ENCODE results near the gene JAK3. TPM values are rescaled to one million over a fixed set of nuclear protein-coding genes. Genes with fewer than 3 reads are reported as not detected.

The JAK3 gene
- total RNA-seq, 1 donor from 2014 or later: 30.9 TPM

DNA sequence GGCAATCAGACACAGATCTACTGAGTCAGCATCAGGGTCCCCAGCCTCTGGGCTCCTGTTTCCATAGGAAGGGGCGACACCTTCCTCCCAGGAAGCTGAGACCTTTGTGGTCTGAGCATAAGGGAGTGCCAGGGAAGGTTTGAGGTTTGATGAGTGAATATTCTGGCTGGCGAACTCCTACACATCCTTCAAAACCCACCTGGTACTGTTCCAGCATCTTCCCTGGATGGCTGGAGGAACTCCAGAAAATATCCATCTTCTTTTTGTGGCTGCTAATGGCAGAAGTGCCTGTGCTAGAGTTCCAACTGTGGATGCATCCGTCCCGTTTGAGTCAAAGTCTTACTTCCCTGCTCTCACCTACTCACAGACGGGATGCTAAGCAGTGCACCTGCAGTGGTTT, 35.7 kb downstream of the JAK3 start:
- Mint-ChIP-seq H3K27me3 (ENCODE audit: unreplicated experiment) (peaks cover 6% of the 10 kb centered on the region), H3K9me3 (ENCODE audit: unreplicated experiment) (no peaks in the 10 kb centered on the region), H3K4me3 (ENCODE audit: unreplicated experiment) (no peak overlapping the region), H3K36me3 (ENCODE audit: low read depth, unreplicated experiment) (no peaks in the 10 kb centered on the region), H3K4me1 (ENCODE audit: unreplicated experiment) (no peaks in the 10 kb centered on the region), H3K27ac (ENCODE audit: unreplicated experiment) (no peak overlapping the region)
- TF ChIP-seq, protein P1, sequence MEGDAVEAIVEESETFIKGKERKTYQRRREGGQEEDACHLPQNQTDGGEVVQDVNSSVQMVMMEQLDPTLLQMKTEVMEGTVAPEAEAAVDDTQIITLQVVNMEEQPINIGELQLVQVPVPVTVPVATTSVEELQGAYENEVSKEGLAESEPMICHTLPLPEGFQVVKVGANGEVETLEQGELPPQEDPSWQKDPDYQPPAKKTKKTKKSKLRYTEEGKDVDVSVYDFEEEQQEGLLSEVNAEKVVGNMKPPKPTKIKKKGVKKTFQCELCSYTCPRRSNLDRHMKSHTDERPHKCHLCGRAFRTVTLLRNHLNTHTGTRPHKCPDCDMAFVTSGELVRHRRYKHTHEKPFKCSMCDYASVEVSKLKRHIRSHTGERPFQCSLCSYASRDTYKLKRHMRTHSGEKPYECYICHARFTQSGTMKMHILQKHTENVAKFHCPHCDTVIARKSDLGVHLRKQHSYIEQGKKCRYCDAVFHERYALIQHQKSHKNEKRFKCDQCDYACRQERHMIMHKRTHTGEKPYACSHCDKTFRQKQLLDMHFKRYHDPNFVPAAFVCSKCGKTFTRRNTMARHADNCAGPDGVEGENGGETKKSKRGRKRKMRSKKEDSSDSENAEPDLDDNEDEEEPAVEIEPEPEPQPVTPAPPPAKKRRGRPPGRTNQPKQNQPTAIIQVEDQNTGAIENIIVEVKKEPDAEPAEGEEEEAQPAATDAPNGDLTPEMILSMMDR (IDR thresholded peaks at IDR 0.05; ENCODE audit: unreplicated experiment): no peak
- DNase-seq (ENCODE audit: low spot score): no peak

DNA sequence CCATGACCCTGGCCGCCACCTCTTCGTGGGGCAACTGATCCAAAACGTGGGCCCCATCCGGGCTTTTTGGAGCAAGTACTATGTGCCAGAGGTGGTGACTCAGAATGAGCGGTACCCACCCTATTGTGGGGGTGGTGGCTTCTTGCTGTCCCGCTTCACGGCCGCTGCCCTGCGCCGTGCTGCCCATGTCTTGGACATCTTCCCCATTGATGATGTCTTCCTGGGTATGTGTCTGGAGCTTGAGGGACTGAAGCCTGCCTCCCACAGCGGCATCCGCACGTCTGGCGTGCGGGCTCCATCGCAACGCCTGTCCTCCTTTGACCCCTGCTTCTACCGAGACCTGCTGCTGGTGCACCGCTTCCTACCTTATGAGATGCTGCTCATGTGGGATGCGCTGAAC, 36.1 kb downstream of the JAK3 start:
- Mint-ChIP-seq H3K27me3 (ENCODE audit: unreplicated experiment) (peaks cover 6% of the 10 kb centered on the region), H3K4me3 (ENCODE audit: unreplicated experiment) (no peak overlapping the region), H3K4me1 (ENCODE audit: unreplicated experiment) (no peaks in the 10 kb centered on the region), H3K27ac (ENCODE audit: unreplicated experiment) (no peak overlapping the region), H3K36me3 (ENCODE audit: low read depth, unreplicated experiment) (no peaks in the 10 kb centered on the region), H3K9me3 (ENCODE audit: unreplicated experiment) (no peaks in the 10 kb centered on the region)
- no peak for DNase-seq (ENCODE audit: low spot score)
- TF ChIP-seq, protein P1 (IDR thresholded peaks at IDR 0.05; ENCODE audit: unreplicated experiment): no peak

DNA sequence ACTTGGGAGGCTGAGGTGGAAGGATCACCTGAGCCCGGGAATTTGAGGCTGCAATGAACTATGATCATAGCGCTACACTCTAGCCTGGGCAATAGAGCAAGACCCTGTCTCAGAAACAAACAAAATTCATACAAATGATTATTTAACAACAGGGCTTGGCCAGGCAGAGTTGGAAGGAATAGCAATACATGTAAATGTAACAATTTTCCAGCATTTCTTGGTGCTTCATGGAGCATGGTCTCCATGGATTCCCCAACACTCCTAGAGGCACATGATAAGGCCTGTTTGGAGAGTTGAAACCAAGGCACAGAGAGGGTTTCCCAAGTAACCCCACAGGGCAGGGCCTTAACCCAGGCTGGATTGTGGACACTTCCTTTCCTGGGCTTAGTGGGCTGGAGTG, 36.7 kb downstream of the JAK3 start:
- no peaks in the 10 kb centered on the region for H3K9me3 Mint-ChIP-seq (ENCODE audit: unreplicated experiment)
- no peak overlapping the region for H3K27ac Mint-ChIP-seq (ENCODE audit: unreplicated experiment)
- TF ChIP-seq, protein P1 (IDR thresholded peaks at IDR 0.05; ENCODE audit: unreplicated experiment): no peak
- no peaks in the 10 kb centered on the region for H3K36me3 Mint-ChIP-seq (ENCODE audit: low read depth, unreplicated experiment)
- no peak overlapping the region for H3K4me3 Mint-ChIP-seq (ENCODE audit: unreplicated experiment)
- H3K4me1 Mint-ChIP-seq (ENCODE audit: unreplicated experiment): no peaks in the 10 kb centered on the region
- DNase-seq (ENCODE audit: low spot score): no peak
- peaks cover 6% of the 10 kb centered on the region for H3K27me3 Mint-ChIP-seq (ENCODE audit: unreplicated experiment)

DNA sequence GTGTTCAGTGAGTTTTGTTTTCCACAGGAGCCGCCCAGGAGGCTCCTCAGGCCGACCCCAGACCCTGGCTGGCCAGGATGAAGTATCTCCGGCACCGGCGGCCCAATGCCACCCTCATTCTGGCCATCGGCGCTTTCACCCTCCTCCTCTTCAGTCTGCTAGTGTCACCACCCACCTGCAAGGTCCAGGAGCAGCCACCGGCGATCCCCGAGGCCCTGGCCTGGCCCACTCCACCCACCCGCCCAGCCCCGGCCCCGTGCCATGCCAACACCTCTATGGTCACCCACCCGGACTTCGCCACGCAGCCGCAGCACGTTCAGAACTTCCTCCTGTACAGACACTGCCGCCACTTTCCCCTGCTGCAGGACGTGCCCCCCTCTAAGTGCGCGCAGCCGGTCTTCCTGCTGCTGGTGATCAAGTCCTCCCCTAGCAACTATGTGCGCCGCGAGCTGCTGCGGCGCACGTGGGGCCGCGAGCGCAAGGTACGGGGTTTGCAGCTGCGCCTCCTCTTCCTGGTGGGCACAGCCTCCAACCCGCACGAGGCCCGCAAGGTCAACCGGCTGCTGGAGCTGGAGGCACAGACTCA, 40.0 kb downstream of the JAK3 start:
- Mint-ChIP-seq H3K36me3 (ENCODE audit: low read depth, unreplicated experiment) (no peaks in the 10 kb centered on the region), H3K27me3 (ENCODE audit: unreplicated experiment) (peaks cover 4% of the 10 kb centered on the region), H3K27ac (ENCODE audit: unreplicated experiment) (no peak overlapping the region), H3K4me3 (ENCODE audit: unreplicated experiment) (no peak overlapping the region), H3K9me3 (ENCODE audit: unreplicated experiment) (no peaks in the 10 kb centered on the region), H3K4me1 (ENCODE audit: unreplicated experiment) (no peaks in the 10 kb centered on the region)
- TF ChIP-seq, protein P1 (IDR thresholded peaks at IDR 0.05; ENCODE audit: unreplicated experiment): no peak
- no peak for DNase-seq (ENCODE audit: low spot score)

DNA sequence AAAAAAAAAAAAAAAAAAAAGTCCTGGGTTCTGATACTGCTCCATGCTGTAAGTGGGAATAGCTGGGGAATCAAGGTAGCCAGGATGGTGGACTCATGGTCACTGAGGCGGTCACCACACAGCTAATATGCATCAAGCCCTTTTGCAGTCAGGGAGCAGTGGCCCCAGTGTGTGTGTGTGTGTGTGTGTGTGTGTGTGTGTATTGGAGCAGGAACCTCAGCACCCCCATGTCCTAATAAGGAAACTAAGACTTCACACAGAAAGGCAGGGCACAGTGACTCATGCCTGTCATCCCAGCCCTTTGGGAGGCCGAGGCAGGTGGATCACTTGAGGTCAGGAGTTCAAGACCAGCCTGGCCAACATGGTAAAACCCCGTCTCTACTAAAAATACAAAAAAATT, 40.8 kb downstream of the JAK3 start:
- Mint-ChIP-seq H3K27ac (ENCODE audit: unreplicated experiment) (no peak overlapping the region), H3K4me1 (ENCODE audit: unreplicated experiment) (no peaks in the 10 kb centered on the region), H3K27me3 (ENCODE audit: unreplicated experiment) (peaks cover 6% of the 10 kb centered on the region), H3K9me3 (ENCODE audit: unreplicated experiment) (no peaks in the 10 kb centered on the region), H3K36me3 (ENCODE audit: low read depth, unreplicated experiment) (no peaks in the 10 kb centered on the region), H3K4me3 (ENCODE audit: unreplicated experiment) (no peak overlapping the region)
- TF ChIP-seq, protein P1 (IDR thresholded peaks at IDR 0.05; ENCODE audit: unreplicated experiment): no peak
- no peak for DNase-seq (ENCODE audit: low spot score)

Data from endothelial cell (in vitro differentiated cells).